SH-SY5Y (cell line): Measurements from ENCODE around the gene SCGB3A2.

Experiments used
- GATA2 ChIP-seq: IDR thresholded peaks from 2 replicates; pipeline ENCODE4 v1.6.1; 2011; ENCODE audit warnings: mild to moderate bottlenecking, low read depth, low read length
- GATA3 ChIP-seq: IDR thresholded peaks from 2 replicates; pipeline ENCODE4 v1.6.1; 2011; ENCODE audit warnings: low read depth, mild to moderate bottlenecking, low read length, moderate library complexity

DNA sequence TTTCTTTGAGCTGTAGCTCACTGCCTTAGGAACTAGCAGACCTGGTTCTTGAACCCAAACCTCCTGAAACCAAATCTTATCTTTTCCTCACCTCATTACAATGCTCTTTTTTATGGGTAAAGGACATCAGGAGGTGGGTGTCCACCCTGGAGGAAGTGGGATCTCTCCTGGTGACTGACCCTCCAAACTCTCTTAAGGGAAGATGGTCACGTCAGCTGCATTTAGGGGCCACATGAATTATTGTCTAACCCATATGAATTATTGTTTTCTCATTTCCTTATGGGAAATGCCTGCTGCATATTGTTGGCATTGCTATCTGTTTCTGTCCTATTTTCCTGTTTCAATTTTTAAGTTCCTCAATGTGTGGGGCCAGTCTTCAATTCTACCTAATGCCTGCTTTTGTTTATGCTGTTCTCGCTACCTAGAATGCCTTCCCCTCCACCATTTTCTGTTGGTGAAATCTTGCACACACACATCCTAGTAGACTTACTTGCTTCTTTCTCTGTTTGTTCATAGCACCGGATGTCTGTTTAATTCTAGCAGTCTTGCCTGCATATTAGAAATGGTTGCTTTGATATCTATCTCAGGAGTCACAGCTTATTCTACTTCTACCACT is 25.0 kb upstream of the SCGB3A2 start:
- no peak for TF ChIP-seq GATA2
- TF ChIP-seq GATA3: no peak
